ENCODE data around the gene PHF1. TPM values are rescaled to one million over a fixed set of nuclear protein-coding genes. Genes with fewer than 3 reads are reported as not detected.

Gene PHF1
- total and polyA plus RNA-seq, 2 of the 4 experiments (the other 2 are of a cell fraction) = 9.0 to 47.2 TPM

DNA sequence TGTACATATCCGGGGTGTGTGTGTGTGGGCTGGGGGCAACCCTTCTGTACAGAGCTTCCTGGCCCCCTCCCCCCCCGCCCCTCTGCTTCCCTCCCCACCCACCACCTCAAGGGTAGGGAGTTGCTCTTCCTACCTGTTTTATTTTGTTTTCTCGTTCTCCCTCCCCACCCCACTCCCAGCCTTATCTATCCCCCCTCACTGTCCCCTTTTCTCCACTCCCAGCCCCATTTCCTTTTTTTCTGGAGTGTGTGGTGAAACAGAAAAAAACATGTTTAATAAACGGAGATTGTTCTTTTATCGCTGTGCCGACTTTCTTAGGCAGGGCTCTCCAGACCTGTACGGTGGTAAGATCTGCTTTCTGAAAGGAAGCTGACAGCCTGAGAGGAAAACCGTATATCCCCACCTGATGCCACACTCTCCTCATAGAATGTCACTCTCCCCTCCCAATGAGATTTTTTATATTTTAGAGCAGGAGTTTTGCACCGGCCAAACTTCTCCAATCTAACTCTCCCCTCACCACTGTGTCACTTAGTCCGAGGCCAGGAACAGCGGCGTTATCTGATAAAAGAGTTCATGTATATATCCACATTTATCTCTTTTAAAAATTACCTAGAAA is 42.7 kb downstream of the PHF1 start:
- H3K4me3 ChIP-seq (ENCODE audit: insufficient read depth, low read depth, low read length) = peak overlapping the region; percentile 73
- no peak overlapping the region for H4K91ac ChIP-seq (ENCODE audit: insufficient read depth, low read depth, low read length)
- ChIA-PET POLR2A (ENCODE audit: unreplicated experiment) (no interaction called here), CTCF (no interaction called here)
- peaks cover 3% of the 10 kb centered on the region; the same call in 1 of the 2 replicates for H3K9me1 ChIP-seq (ENCODE audit: insufficient read depth, low read length)
- H3K18ac ChIP-seq (ENCODE audit: low read depth, low read length) = no peak overlapping the region
- peak overlapping the region; percentile 70 for H2AK9ac ChIP-seq (replicated peaks; ENCODE audit: low read depth, low read length, poor library complexity)
- no peak overlapping the region for H2BK120ac ChIP-seq (ENCODE audit: low read depth, low read length)
- H2BK5ac ChIP-seq (ENCODE audit: low read depth, low read length, poor library complexity, severe bottlenecking) = peak overlapping the region; percentile 56
- dilution Hi-C loops (cut with HindIII; ENCODE audit: low sequenced_read_pairs, unreplicated experiment) = no loop called here
- TF ChIP-seq RFX5 (IDR thresholded peaks at IDR 0.05; ENCODE audit: low read depth, low read length) = no peak
- TF ChIP-seq, protein P1, sequence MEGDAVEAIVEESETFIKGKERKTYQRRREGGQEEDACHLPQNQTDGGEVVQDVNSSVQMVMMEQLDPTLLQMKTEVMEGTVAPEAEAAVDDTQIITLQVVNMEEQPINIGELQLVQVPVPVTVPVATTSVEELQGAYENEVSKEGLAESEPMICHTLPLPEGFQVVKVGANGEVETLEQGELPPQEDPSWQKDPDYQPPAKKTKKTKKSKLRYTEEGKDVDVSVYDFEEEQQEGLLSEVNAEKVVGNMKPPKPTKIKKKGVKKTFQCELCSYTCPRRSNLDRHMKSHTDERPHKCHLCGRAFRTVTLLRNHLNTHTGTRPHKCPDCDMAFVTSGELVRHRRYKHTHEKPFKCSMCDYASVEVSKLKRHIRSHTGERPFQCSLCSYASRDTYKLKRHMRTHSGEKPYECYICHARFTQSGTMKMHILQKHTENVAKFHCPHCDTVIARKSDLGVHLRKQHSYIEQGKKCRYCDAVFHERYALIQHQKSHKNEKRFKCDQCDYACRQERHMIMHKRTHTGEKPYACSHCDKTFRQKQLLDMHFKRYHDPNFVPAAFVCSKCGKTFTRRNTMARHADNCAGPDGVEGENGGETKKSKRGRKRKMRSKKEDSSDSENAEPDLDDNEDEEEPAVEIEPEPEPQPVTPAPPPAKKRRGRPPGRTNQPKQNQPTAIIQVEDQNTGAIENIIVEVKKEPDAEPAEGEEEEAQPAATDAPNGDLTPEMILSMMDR (conservative IDR thresholded peaks at IDR 0.05; ENCODE audit: low read depth, low read length) = no peak
- TF ChIP-seq RAD21 (IDR thresholded peaks at IDR 0.05; ENCODE audit: low read length) = no peak
- no peak for TF ChIP-seq POLR2A (IDR thresholded peaks at IDR 0.05; ENCODE audit: low read depth, low read length)
- peak overlapping the region; percentile 39; the same call in 1 of the 2 replicates for H3K23ac ChIP-seq (ENCODE audit: low read depth, low read length)
- peaks cover 26 to 44% of the 10 kb centered on the region in 2 experiments; a peak in 3 of 4 replicates for H3K79me1 ChIP-seq (ENCODE audit: low read depth in 1 of 2, low read length in 2 of 2)
- H3K27ac ChIP-seq (ENCODE audit: insufficient read depth, low read length) = peak overlapping the region; percentile 72
- H3K9ac ChIP-seq (ENCODE audit: low read depth, low read length) = peak overlapping the region; percentile 82
- H3K9me3 ChIP-seq (ENCODE audit: control insufficient read depth, insufficient read depth, low read length) = no peaks in the 10 kb centered on the region
- BruUV-seq (replicated peaks) = no TSS peak
- peak overlapping the region; percentile 48 for H3K56ac ChIP-seq (ENCODE audit: extremely low read depth, insufficient read depth, low read length)
- no peak overlapping the region for H4K5ac ChIP-seq (ENCODE audit: low read depth, low read length)
- H3K27me3 ChIP-seq (ENCODE audit: control insufficient read depth, insufficient read depth, low read length) = no peaks in the 10 kb centered on the region
- H4K20me1 ChIP-seq (ENCODE audit: insufficient read depth, low read length) = no peaks in the 10 kb centered on the region
- DNase-seq (no peak), ATAC-seq (ENCODE audit: low read depth) (peak; percentile 1; the same call in 1 of the 2 replicates)
- H4K8ac ChIP-seq (ENCODE audit: low read depth in 2 of 2, low read length in 2 of 2) = peak overlapping the region; percentile 28 to 79; a peak in 3 of 4 replicates
- H3K36me3 ChIP-seq (ENCODE audit: control insufficient read depth, insufficient read depth, low read length) = peaks cover 17% of the 10 kb centered on the region; the same call in 1 of the 2 replicates
- H2BK15ac ChIP-seq (ENCODE audit: low read depth, low read length) = no peak overlapping the region
- intact Hi-C loops (cut with micrococcal nuclease) = loop anchor here (10.0 kb wide), 1 partner anchor 221 kb away; no protein-coding TSS in a partner anchor
- no peak overlapping the region for H2BK20ac ChIP-seq (ENCODE audit: low read depth, low read length)
- peak overlapping the region; percentile 75 for H3K14ac ChIP-seq (replicated peaks; ENCODE audit: low read depth, low read length)
- peaks cover 4% of the 10 kb centered on the region for H3K4me1 ChIP-seq (ENCODE audit: control insufficient read depth, insufficient read depth, low read length)
- H3K4ac ChIP-seq (ENCODE audit: low read depth, low read length) = peak overlapping the region; percentile 63; the same call in 1 of the 2 replicates
- WGBS, 2 experiments (ENCODE audit: extremely low coverage in 2 of 2, insufficient read length in 1 of 2) = no CpG with 5 or more reads among the region's 12 CpGs
- H2AFZ ChIP-seq (replicated peaks; ENCODE audit: low read length, poor library complexity) = peak overlapping the region; percentile 9
- in situ Hi-C loops (cut with MboI; ENCODE audit: low sequenced_read_pairs) = loop anchor here (10.0 kb wide), 1 partner anchor 251 kb away; no protein-coding TSS in a partner anchor
- H2AK5ac ChIP-seq (ENCODE audit: low read depth, low read length) = peak overlapping the region; percentile 65
- H3K4me2 ChIP-seq (ENCODE audit: low read depth, low read length) = peak overlapping the region; percentile 88
